ENCODE results near the gene DET1. TPM values are rescaled to one million over a fixed set of nuclear protein-coding genes. Genes with fewer than 3 reads are reported as not detected.

Gene DET1
- total RNA-seq, 6 donors from 2014 or later = 2.9 to 13.6 (median 5.3) TPM

- no peaks in the 10 kb centered on the region for H3K27me3 ChIP-seq
- no peaks in the 10 kb centered on the region for H3K9me3 ChIP-seq
- TF ChIP-seq POLR2A (IDR thresholded peaks at IDR 0.05) (peak in 2 of 4 donors; percentile 47 to 54), EP300 (IDR thresholded peaks at IDR 0.05) (no peak), POLR2AphosphoS5 (IDR thresholded peaks at IDR 0.05) (peak; percentile 78), CTCF (IDR thresholded peaks at IDR 0.05) (no peak)
- peak within 1 kb of the TSS; percentile 71 to 94 (median 91) for H3K4me3 ChIP-seq
- H3K36me3 ChIP-seq = peaks cover 7 to 35% (median 22%) of the 10 kb centered on the region in 4 donors
- DNase-seq (peak; percentile 84 to 93), ATAC-seq (ENCODE audit: low FRiP score in 2 of 2) (peak; percentile 97 to 100)
- H3K27ac ChIP-seq = peak within 1 kb of the TSS; percentile 89 to 96 (median 93)
- WGBS, 2 donors = 1% methylated on average over 10 to 38 of the region's 55 CpGs
- peaks cover 20 to 31% (median 26%) of the 10 kb centered on the region in 4 donors for H3K4me1 ChIP-seq
Measured at GRCh38 chr15:88467073-88467934, 79.2 kb downstream of the DET1 start, which contains the start of the genes MRPL46 and MRPS11. Gene MRPL46, minus strand, starts transcription at chr15:88467388. Its CDS starts 11 bp downstream, at chr15:88467377. Gene MRPS11, plus strand, starts transcription at chr15:88467708. Its CDS starts 10 bp downstream, at chr15:88467718.

GRCh38 chr15:88465633-88466224, 80.8 kb downstream of the DET1 start:
- TF ChIP-seq POLR2AphosphoS5 (IDR thresholded peaks at IDR 0.05) (peak in 1 of 2 donors; percentile 34), CTCF (IDR thresholded peaks at IDR 0.05) (no peak), EP300 (IDR thresholded peaks at IDR 0.05) (no peak), POLR2A (IDR thresholded peaks at IDR 0.05) (no peak)
- 93 to 94% methylated on average over 4 of the region's 4 CpGs for WGBS, 2 donors
- DNase-seq = peak in 1 of 2 donors; percentile 53
- no peaks in the 10 kb centered on the region for H3K9me3 ChIP-seq
- H3K27me3 ChIP-seq = no peaks in the 10 kb centered on the region
- peaks cover 20 to 31% (median 26%) of the 10 kb centered on the region in 4 donors for H3K4me1 ChIP-seq
- H3K36me3 ChIP-seq = peaks cover 7 to 45% (median 28%) of the 10 kb centered on the region in 4 donors
- no peak for ATAC-seq (ENCODE audit: low FRiP score in 2 of 2)
- no peak overlapping the region for H3K4me3 ChIP-seq
- no peak overlapping the region for H3K27ac ChIP-seq

- 73 to 78% methylated on average over 2 of the region's 2 CpGs for WGBS, 2 donors
- H3K9me3 ChIP-seq = no peaks in the 10 kb centered on the region
- no peak for ATAC-seq (ENCODE audit: low FRiP score in 2 of 2)
Measured at GRCh38 chr15:88463870-88464532, 82.5 kb downstream of the DET1 start.

More at GRCh38 chr15:88463870-88464532, 82.5 kb downstream of the DET1 start:
- H3K36me3 ChIP-seq = peaks cover 10 to 58% (median 45%) of the 10 kb centered on the region in 4 donors
- H3K27ac ChIP-seq = no peak overlapping the region
- H3K4me3 ChIP-seq = no peak overlapping the region
- DNase-seq = no peak
- TF ChIP-seq EP300 (IDR thresholded peaks at IDR 0.05) (no peak), CTCF (IDR thresholded peaks at IDR 0.05) (no peak), POLR2A (IDR thresholded peaks at IDR 0.05) (no peak), POLR2AphosphoS5 (IDR thresholded peaks at IDR 0.05) (no peak)
- no peaks in the 10 kb centered on the region for H3K27me3 ChIP-seq
- peaks cover 17 to 27% (median 25%) of the 10 kb centered on the region in 4 donors for H3K4me1 ChIP-seq

Small RNA genes lying within 50 kb of the gene (small RNA-seq; reads per million reads assigned to genes)
- gene AC013489.2 = 0 reads per million in 4 donors

Other genes with a start within 250 kb of the DET1 start
- 10 to 100 TPM in 5 of 6 donors, 1 to 10 TPM in 1; 8.7 to 23.1 (median 17.6) TPM for gene MRPL46, start 79.3 kb downstream of the DET1 start, total RNA-seq
- gene MRPS11, start 79.0 kb downstream of the DET1 start, total RNA-seq = 10 to 100 TPM; 12.9 to 53.4 (median 34.7) TPM
- 10 to 100 TPM in 5 of 6 donors, 1 to 10 TPM in 1; 7.5 to 37.6 (median 18.4) TPM for gene AEN, start 74.7 kb upstream of the DET1 start, total RNA-seq
- gene ISG20, start 92.3 kb upstream of the DET1 start, total RNA-seq = 100 to 1,000 TPM in 1 of 6 donors, 10 to 100 TPM in 5; 41.3 to 119 (median 67.0) TPM

All from upper lobe of left lung (tissue), 6 donors.